Fibroblast of skin of abdomen (primary cell): Measurements from ENCODE around the gene EYA3. TPM values are rescaled to one million over a fixed set of nuclear protein-coding genes. Genes with fewer than 3 reads are reported as not detected.

Experiments
- DNase-seq: peaks from one replicate; pipeline ENCODE4 v3.0.0-alpha.2; 2013
- polyA plus RNA-seq, 2 experiments: library from polyadenylated mRNA; unstranded; fragments of 120-200 nt; gene quantifications; one replicate each; pipeline ENCODE4 v1.2.1, GENCODE V29; 2013; ENCODE audit not compliant: insufficient read length in 2 of 2

The EYA3 gene, protein sequence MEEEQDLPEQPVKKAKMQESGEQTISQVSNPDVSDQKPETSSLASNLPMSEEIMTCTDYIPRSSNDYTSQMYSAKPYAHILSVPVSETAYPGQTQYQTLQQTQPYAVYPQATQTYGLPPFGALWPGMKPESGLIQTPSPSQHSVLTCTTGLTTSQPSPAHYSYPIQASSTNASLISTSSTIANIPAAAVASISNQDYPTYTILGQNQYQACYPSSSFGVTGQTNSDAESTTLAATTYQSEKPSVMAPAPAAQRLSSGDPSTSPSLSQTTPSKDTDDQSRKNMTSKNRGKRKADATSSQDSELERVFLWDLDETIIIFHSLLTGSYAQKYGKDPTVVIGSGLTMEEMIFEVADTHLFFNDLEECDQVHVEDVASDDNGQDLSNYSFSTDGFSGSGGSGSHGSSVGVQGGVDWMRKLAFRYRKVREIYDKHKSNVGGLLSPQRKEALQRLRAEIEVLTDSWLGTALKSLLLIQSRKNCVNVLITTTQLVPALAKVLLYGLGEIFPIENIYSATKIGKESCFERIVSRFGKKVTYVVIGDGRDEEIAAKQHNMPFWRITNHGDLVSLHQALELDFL
- 14.0 TPM for polyA plus RNA-seq (2013, experiment 1 of 2; ENCODE audit: insufficient read length)
- 12.6 TPM for polyA plus RNA-seq (2013, experiment 2 of 2; ENCODE audit: insufficient read length)

DNA sequence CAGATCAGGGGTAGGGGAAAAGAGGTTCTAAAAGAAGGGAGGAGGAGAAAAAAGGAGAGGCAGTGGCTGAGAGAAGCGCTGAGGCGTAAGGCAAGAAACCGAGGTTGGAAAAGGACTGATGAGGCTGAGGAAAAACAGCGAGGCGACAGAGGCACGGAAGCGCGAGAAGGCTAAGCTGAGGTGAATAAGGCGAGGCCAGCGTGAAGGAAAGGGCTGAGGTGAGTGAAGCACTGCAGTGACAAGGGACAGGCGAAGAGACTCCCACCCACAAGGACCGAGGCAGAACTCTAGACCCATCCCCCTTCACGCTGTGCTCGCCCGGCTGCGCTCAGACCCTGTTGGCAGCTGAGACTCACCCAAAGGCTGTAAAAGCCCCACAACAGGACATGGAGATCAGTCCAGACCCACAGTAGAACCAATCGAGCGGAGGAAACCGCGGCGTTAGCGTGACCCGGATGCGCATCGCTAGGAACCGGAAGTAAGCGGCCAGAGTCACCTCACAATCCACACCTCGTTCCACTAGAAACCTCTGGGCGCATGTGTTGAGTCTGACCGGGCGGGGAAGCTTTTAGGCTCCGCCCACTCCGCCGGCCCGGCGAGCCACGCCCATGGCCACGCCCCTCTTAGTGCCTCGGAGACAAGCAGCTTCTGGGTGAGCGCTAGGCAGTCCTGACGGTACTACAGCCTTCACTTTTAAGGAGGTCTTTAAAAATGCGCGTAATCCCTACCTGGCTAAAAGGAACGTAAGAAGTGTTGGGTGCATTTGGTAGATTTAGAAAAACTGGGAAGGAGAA is at the start of gene EYA3:
Gene EYA3, minus strand, starts transcription at position 443 of the 794 bp plus-strand sequence. CDS start 30,584 bp downstream, outside the sequence.
- peak; percentile 97 for DNase-seq

DNA sequence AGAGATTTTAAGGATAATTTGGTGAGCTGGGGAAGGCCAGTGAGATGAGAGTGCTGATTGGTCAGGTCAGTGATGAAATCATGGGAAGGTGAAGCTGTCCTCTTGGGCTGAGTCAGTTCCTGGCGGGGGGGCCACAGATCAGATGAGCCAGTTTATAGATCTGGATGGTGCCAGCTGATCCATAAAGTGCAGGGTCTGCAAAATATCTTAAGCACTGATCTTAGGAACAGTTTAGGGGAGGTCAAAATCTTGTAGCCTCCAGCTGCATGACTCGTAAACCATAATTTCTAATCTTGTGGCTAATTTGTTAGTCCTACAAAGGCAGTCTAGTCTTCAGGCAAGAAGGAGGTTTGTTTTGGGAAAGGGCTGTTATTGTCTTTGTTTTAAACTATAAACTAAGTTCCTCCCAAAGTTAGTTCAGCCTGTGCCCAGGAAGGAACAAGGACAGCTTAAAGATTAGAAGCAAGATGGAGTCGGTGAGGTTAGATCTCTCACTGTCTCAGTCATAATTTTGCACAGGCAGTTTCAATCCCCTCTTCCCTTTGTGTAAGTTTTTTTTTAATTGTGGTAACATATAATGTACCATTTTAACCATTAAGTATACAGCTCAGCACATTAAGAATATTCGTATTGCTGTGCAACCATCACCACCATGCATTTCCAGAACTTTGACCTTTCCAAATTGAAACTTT is 48.7 kb upstream of the EYA3 start:
- DNase-seq, result no peak

DNA sequence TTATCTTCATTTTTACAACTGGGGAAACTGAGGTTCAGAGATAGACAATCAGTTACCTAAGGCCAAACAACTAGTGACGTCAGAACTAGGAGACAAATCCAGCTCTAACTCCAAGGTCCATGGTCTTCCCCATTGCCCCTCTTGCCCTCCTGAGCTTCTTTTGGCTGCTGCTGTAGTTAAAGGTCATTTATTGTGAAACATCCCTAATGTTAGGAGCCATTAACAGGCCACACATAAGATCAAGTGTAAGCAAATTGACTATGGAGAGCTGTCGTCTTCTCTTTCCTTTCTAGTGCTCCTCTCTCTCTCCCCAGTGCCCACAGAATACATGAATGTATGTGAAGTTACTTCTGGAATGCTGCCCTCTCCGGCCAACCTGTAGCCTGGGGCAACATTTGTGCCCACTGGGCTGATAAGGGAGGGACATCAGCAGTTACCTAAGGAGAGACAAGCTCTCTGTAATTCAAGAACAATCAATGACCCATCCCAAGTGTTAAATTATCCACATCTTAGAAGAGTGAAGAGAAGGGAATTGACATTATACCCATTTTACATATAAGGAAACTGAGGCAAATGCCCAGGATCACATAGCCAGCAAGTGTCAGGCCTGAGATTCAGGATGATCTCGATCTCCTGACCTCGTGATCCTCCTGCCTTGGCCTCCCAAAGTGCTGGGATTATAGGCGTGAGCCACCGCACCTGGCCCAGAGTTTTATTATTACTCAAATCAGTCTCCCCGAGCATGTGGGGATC is 47.9 kb upstream of the EYA3 start:
- DNase-seq, result no peak

DNA sequence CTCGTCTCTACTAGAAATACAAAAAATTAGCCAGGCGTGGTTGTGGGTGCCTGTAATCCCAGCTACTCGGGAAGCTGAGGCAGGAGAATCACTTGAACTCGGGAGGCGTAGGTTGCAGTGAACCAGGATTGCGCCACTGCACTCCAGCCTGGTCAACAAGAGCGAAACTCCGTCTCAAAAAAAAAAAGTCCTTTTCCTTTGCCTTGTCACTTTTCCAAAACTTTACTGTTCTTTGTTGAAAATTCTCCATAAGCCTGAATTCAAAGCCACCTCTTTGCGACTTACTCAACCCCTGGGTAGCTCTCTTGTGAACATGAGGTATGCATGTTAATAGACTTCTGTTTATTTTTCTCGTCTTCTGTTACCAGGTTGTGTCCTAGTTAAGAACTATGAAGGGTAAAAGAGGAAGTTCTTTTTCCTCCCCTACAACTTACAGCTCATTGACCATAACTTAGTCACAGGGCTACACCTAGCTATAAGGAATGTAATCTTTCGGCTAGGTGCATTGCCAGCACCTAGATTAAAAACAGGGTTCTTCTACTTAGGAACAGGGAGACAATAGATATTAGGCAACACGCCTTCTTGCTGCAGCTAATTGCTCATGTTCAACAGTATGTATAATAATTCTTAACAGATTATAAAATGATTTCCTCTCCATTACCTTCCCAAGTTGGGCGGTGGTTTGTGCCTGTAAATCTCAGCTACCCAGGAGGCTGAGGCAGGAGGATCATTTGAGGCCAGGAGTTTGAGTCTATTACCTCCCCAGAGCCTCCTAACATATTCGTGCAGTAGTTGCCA is 47.2 kb upstream of the EYA3 start:
- no peak for DNase-seq

DNA sequence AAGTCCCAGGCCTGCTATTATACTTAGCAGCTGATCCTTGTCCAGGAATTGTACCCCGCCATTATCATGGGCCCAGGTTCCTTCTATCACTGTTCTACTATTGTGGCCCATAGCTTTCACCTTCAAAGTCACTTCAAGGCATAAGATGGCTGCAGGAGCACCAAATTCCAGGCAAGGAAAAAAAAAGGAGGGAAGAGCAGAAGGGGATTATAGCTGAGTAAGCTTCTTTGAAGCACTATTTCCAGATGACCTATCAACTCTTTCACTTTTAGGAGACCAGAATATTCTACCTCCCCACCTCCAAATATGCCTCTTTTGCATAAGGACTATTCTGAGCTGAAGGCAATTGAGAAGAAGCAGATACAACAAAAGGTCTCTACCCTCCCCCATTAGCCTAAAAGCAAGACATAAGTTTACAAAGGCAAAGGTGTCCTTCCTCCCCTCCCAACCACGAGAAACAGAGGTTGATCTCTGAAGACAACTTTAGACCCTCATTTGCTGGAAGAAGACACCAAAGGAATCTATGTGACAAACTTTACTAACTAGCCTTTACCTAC is 46.3 kb upstream of the EYA3 start:
- no peak for DNase-seq

DNA sequence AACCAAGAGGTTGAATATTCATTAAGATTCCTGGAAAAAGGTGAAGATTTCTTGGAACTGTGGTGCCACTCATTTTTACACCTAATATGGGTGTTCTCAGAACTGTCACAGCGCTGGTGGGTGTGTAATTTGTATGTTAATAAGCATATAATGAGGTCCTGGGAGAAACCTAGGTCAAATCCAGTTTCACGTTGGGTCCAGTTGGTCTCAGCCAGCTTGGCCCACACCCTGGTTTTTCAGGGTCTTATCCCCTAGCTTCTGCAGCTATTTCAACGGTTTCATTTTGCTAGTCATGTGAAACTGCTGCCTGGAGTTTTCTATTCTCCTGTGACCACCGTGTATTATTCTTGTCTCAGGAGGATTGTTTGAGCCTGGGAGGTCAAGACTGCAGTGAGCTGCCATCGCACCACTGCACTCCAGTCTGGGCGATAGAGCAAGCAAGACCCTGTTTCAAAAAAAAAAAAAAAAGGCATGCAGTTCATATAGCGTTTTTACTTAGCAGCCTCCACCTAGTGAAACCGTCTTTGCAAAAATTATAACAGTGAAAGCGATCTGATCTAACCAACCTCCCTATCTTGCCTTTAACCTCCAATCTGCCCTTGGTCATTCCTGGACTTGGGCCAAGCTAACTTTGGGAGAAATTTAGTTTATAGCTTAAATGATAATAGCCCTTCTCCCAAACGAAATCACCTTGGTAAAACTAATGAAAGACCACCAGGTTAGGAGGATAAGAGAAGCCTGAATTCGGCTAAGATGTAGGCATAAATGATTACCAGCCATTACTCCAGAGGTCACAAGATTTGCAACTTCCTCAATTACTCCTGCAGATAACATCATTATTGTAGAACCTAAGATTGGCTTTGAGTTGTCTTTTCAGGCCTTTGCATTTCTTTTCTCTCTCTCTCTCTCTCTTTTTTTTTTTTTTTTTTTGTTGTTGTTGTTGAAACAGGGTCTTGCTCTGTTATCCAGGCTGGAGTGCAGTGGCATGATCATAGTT is 44.1 kb upstream of the EYA3 start:
- no peak for DNase-seq

DNA sequence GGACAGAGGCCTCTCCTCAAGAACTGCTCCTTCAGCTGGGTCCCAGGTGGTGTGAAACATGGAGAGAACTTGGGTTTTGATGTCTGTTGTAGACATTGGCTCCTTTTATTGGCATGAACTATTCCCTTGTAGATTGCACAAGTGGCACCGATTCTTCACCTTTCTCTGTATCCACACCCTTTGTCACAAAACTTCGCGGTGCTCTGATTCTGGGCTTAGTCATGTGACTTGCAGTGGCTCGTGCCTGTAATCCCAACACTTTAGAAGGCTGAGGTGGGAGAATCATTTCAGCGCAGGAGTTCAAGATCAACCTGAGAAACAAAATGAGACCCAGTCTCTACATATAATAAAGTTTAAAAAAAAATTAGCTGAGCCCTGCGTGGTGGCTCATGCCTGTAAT is 42.5 kb upstream of the EYA3 start:
- DNase-seq, result no peak

DNA sequence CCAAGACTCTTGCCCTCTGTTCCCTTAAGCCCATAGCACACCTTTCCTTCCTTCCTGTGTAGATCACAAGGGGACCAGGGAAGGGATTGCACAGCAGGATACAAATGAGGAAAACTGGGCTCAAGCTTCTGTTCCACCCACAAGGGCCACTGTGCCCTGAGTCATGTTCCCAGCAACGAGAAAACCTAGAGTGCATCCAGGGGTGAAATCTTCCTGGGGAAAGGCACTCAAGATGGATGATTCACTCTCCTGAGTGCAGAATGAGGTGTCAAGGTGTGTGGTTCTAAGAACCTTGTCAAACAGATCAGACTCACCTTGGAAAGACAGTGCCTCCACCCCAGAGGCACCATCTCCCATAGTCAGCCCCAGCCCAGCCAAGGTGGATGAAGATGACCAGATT is 40.7 kb upstream of the EYA3 start:
- no peak for DNase-seq

DNA sequence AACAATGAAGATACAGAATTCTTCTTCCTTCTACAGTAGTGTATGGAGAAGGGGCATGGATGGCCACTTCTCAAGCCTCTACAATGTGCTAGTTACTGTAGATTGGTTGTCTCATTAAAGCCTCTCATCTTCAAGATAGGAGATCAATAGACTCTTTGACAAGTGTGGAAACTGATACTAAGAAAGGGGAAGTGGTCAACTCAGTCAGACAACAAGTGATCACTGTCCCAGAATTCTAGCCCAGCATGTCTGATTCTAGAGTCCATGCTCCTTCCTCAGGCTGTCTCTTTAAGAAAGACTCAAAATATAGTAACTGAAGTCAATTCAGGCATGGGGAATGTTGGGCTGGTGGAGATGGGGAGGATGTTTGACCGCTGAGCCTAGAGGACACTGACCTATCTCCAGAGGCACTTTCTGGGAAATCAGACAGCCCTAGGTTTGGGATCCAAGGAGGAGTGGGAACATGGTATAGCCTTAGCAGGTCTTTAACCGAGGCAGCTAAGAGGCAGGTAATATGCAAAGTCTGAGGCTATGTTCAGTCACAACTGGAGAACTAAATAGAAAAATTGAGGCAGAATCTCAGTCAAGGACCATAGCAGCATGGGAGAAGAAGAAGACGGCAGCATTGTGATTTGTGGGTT is 39.3 kb upstream of the EYA3 start:
- DNase-seq, result no peak

DNA sequence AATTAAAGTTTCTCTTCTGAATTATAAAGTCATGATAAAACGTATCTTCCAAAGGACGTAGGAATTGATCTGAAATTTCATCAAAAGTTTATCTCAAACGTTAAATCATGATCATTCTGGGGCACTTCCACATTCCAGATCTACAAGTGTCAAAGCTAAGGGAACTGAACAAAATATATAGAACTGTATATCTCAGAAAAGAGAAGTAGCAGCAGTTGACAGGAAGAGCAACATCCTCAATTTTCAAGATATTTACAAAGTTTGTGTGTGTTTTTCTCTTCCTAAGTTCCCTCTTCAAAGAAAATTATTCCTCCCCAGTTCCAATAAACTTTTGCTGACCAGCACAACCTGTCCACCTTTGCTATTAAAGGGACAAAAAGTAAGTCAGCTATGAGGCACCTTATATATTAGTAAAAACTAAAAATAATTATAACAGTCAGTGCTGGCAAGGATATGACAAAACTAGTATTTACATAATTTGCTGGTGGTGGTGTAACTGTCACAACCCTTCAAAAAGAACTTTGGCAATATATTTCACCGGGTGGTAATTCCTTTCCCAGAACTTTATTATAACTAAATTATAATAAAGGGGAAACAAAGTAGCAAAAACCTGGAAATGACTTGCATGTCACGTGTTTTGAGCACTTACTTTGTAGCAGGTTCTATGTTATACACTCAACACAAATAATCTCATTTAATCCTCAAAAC is 38.5 kb upstream of the EYA3 start:
- DNase-seq, result no peak

DNA sequence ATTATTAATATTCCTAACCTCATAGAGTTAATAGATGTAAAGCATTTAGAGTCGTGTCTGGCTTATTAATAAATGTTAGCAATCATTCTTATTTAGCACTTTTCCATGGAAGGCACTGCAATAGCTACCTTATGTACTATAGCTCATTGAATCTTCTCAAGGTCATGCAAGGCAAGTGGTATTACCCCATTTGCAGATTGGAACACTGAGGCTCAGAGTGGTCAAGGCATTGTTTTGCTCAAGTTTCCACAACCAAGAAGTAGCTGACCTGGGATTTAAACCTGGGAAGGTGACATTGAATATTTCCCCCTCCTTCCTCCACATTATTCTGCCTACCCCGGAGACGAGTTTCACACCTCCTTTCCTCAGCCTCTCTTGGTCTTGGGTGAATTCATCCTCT is 37.8 kb upstream of the EYA3 start:
- DNase-seq, result no peak

DNA sequence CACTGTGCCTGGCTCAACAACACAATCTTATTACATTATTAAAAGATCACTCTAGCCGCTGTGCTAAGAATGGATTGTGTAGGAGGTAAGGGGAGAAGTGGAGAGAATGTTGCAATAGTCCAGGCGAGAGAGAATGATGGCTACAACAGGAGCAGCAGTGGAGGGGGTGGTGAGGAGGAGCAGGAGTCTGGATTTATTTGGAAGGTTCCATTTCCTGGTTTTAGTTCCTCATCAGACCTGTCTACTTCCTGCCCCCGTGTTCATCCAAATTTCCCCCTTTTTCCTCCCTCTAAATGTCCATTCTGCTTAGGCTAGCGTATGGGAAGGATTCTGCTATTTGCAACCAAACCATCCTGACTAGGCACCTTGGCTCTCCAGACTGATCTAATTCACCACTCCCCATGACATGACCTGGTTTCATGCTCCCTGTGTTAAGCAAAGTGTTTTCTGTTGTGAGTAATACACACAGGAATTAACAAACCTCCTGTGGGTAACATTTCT is 35.1 kb upstream of the EYA3 start:
- DNase-seq, result peak; percentile 65

DNA sequence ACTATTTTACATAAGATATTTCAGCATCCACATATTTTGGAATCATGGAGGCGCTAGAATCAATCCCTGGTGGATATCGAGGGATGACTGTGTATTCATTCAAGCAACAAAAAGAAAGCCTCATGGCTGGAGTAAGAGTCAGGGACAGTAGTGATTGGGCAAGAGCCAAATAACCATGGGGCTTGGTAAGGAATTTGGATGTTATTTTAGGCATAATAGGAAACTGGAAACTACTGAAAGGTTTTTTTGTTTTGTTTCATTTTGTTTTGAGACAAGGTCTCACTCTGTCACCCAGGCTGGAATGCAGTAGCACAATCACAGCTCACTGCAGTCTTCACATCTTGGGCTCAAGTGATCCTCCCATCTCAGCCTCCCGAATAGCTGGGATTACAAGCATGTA is 33.8 kb upstream of the EYA3 start:
- peak; percentile 33 for DNase-seq

DNA sequence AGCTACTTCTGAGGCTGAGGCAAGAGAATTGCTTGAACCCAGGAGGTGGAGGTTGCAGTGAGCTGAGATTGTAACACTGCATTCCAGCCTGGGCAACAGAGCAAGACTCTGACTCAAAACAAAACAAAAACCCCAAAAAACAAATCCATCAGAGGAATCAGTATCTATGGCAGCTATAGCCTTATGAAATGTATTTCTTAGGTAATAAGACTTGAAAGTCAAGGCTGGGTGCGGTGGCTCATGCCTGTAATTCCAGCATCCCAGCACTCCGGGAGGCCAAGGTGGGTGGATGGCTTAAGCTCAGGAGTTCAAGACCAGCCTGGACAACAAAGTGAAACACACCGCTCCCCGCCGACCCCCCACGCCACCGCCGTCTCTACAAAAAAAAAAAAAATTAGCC is 31.1 kb upstream of the EYA3 start:
- DNase-seq, result no peak

DNA sequence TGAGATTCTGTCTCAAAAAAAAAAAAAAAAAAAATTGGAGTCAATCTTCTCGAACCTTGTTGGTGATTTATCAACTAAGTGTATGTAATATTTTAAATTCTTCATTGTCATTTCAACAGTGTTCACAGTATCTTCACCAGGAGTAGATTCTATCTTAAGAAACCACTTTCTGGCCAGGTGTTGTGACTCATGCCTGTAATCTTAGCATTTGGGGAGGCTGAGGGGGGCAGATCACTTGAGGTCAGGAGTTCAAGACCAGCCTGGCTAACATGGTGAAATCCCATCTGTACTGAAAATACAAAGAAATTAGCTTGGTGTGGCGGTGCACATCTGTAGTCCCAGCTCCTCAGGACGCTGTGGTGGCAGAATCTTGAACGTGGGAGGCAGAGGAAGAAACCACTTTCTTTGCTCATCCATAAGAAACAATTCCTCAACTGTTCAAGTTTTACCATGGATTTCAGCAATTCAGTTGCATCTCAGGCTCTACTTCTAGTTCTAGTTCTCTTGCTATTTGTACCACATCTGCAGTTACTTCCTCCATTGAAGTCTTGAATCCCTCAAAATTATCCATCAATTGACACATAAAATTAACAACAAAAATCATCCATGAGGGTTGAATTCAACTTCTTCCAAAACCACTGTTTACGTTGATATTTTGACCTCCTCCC is 30.4 kb upstream of the EYA3 start:
- no peak for DNase-seq

DNA sequence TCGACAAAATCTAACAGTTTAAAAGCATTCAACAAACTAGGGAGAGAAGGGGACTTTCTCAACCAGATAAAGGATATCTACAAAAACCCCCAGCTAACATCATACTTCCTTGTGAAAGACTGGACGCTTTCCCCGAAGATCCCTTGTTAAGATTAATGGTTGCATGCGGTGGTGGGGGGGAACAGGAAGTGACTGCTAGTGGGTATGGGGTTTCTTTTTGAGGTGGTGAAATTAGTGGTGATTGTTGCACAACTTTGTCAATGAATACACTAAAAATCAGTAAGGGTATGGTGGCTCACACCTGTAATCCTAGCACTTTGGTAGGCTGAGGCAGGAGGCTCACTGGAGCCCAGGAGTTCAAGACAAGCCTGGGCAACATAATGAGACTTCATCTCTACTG is 26.9 kb upstream of the EYA3 start:
- DNase-seq, result peak; percentile 29

DNA sequence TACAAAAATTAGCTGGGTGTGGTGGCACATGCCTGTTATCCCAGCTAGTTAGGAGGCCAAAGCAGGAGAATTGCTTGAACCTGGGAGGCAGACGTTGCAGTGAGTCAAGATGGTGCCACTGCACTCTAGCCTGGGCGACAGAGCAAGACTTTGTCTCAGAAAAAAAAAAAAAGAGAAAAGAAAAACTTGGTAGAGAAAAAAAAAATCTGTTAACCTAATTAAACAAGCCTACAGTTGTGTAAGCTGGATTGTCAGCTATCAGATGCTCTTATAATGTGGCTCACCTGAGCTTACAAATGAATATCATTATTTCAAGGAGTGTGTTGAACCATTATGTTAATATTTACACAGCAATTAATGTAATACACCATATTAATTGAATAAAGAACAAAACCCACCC is 26.4 kb upstream of the EYA3 start:
- DNase-seq, result no peak

DNA sequence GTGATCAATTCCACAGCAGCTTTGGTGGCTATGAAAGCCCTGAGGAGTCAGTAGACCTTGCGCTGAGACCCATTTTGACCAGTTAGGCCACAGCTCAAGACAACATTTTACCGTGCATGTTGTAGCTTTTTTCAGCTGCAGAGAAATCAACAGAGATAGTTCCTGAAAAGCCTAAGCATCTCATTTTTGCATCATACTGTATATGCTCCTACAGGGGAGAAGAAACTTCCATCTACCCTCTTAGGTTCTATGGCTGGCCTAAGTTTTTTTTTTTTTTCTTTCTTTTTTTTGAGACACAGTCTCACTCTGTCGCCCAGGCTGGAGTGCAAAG is 24.8 kb upstream of the EYA3 start:
- DNase-seq, result no peak
